ENCODE results near the gene ASCC3. TPM values are rescaled to one million over a fixed set of nuclear protein-coding genes. Genes with fewer than 3 reads are reported as not detected.

The ASCC3 gene
- total and polyA plus RNA-seq, 4 donors: 12.8 to 32.7 (median 16.4) TPM

DNA sequence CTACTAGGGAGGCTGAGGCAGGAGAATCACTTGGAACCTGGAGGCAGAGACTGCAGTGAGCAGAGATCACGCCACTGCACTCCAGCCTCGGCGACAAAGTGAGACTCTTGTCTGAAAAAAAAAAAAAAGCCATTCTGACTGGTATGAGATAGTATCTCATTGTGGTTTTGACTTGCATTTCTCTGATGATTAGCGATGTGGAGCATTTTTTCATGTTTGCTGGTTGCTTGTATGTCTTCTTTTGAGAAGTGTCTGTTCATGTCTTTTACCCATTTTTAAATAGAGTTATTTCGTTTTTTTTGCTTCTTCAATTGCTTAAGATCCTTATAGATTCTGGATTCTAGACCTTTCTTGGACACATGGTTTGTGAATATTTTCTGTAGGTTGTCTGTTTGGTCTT lies 312.9 kb downstream of the ASCC3 start:
- no peak overlapping the region for H3K4me3 ChIP-seq (ENCODE audit: low read depth in 1 of 3, low read length in 3 of 3)
- peaks cover 0 to 10% (median 3%) of the 10 kb centered on the region in 4 donors for H3K4me1 ChIP-seq (ENCODE audit: control insufficient read depth in 4 of 4, insufficient read depth in 4 of 4, low read length in 3 of 4)
- no peak overlapping the region for H3K27ac ChIP-seq (ENCODE audit: low read depth in 1 of 2, low read length in 2 of 2)
- no peaks in the 10 kb centered on the region for H3K27me3 ChIP-seq (ENCODE audit: control insufficient read depth in 4 of 4, insufficient read depth in 4 of 4, low read length in 3 of 4)
- H3K36me3 ChIP-seq (ENCODE audit: control insufficient read depth in 4 of 4, insufficient read depth in 3 of 4, low read depth in 1 of 4, low read length in 3 of 4): peaks cover 0 to 2% (median 0%) of the 10 kb centered on the region in 4 donors
- TF ChIP-seq, protein P1, sequence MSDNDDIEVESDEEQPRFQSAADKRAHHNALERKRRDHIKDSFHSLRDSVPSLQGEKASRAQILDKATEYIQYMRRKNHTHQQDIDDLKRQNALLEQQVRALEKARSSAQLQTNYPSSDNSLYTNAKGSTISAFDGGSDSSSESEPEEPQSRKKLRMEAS (IDR thresholded peaks at IDR 0.05): no peak
- TF ChIP-seq, protein P2, sequence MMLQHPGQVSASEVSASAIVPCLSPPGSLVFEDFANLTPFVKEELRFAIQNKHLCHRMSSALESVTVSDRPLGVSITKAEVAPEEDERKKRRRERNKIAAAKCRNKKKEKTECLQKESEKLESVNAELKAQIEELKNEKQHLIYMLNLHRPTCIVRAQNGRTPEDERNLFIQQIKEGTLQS (IDR thresholded peaks at IDR 0.05): no peak
- TF ChIP-seq RAD21 (IDR thresholded peaks at IDR 0.05): no peak
- TF ChIP-seq, protein P3, sequence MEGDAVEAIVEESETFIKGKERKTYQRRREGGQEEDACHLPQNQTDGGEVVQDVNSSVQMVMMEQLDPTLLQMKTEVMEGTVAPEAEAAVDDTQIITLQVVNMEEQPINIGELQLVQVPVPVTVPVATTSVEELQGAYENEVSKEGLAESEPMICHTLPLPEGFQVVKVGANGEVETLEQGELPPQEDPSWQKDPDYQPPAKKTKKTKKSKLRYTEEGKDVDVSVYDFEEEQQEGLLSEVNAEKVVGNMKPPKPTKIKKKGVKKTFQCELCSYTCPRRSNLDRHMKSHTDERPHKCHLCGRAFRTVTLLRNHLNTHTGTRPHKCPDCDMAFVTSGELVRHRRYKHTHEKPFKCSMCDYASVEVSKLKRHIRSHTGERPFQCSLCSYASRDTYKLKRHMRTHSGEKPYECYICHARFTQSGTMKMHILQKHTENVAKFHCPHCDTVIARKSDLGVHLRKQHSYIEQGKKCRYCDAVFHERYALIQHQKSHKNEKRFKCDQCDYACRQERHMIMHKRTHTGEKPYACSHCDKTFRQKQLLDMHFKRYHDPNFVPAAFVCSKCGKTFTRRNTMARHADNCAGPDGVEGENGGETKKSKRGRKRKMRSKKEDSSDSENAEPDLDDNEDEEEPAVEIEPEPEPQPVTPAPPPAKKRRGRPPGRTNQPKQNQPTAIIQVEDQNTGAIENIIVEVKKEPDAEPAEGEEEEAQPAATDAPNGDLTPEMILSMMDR (IDR thresholded peaks at IDR 0.05; ENCODE audit: low read depth, low read length, missing input control): no peak
- TF ChIP-seq RXRA (IDR thresholded peaks at IDR 0.05): no peak
- no peak overlapping the region for H3K9ac ChIP-seq (ENCODE audit: low read depth in 1 of 2, low read length in 2 of 2)
- H3K9me3 ChIP-seq (ENCODE audit: control insufficient read depth in 4 of 4, low read length in 3 of 4): no peaks in the 10 kb centered on the region
- DNase-seq (ENCODE audit: low spot score): no peak
- 96% methylated on average over 5 of the region's 5 CpGs for WGBS

GRCh38 chr6:100566563-100566962 lies 314.6 kb downstream of the ASCC3 start:
- Histone ChIP-seq H3K4me3 (ENCODE audit: low read depth in 1 of 3, low read length in 3 of 3) (no peak overlapping the region), H3K9ac (ENCODE audit: low read depth in 1 of 2, low read length in 2 of 2) (no peak overlapping the region), H3K27me3 (ENCODE audit: control insufficient read depth in 4 of 4, insufficient read depth in 4 of 4, low read length in 3 of 4) (no peaks in the 10 kb centered on the region), H3K4me1 (ENCODE audit: control insufficient read depth in 4 of 4, insufficient read depth in 4 of 4, low read length in 3 of 4) (peaks cover 0 to 10% (median 3%) of the 10 kb centered on the region in 4 donors), H3K36me3 (ENCODE audit: control insufficient read depth in 4 of 4, insufficient read depth in 3 of 4, low read depth in 1 of 4, low read length in 3 of 4) (no peaks in the 10 kb centered on the region), H3K9me3 (ENCODE audit: control insufficient read depth in 4 of 4, low read length in 3 of 4) (no peaks in the 10 kb centered on the region), H3K27ac (ENCODE audit: low read depth in 1 of 2, low read length in 2 of 2) (no peak overlapping the region)
- TF ChIP-seq, protein P1 (IDR thresholded peaks at IDR 0.05): no peak
- DNase-seq (ENCODE audit: low spot score): no peak

DNA sequence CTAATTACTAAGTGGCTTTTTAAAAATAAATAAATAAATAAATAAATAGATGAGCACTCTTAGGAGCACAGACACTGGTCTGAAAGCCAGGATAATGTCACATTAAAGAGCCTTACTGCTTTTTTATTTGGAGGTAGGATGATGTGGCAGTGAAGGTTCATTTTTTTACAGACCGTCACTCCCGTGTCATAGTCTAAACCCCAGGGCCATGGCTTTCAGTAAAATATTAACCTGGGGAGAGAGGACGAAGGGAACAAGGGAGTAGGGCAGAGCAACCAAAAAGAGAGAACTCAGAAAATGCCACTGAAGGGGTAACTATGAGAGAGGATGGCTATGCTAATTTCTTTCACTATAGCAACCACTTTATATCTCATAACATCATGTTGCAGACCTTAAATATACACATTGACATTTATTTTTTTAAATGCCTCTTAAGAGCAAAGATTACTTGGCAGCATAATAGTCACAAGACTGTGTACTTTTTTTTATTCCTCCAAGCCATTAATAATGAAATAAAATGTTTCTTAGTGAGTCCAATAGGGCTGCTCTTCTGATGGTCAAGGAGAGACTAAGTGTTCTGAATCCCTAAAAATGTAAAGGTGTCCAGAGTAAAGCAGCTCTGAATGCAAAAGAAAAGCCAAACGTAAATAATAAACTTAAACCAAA lies 315.6 kb downstream of the ASCC3 start:
- Histone ChIP-seq H3K4me3 (ENCODE audit: low read depth in 1 of 3, low read length in 3 of 3) (no peak overlapping the region), H3K4me1 (ENCODE audit: control insufficient read depth in 4 of 4, insufficient read depth in 4 of 4, low read length in 3 of 4) (peaks cover 0 to 10% (median 3%) of the 10 kb centered on the region in 4 donors), H3K9me3 (ENCODE audit: control insufficient read depth in 4 of 4, low read length in 3 of 4) (no peaks in the 10 kb centered on the region), H3K9ac (ENCODE audit: low read depth in 1 of 2, low read length in 2 of 2) (peak overlapping the region in 1 of 2 donors; percentile 7), H3K27ac (ENCODE audit: low read depth in 1 of 2, low read length in 2 of 2) (no peak overlapping the region), H3K27me3 (ENCODE audit: control insufficient read depth in 4 of 4, insufficient read depth in 4 of 4, low read length in 3 of 4) (no peaks in the 10 kb centered on the region), H3K36me3 (ENCODE audit: control insufficient read depth in 4 of 4, insufficient read depth in 3 of 4, low read depth in 1 of 4, low read length in 3 of 4) (no peaks in the 10 kb centered on the region)
- WGBS: 49% methylated on average over 4 of the region's 4 CpGs
- DNase-seq (ENCODE audit: low spot score): no peak
- TF ChIP-seq, protein P4, sequence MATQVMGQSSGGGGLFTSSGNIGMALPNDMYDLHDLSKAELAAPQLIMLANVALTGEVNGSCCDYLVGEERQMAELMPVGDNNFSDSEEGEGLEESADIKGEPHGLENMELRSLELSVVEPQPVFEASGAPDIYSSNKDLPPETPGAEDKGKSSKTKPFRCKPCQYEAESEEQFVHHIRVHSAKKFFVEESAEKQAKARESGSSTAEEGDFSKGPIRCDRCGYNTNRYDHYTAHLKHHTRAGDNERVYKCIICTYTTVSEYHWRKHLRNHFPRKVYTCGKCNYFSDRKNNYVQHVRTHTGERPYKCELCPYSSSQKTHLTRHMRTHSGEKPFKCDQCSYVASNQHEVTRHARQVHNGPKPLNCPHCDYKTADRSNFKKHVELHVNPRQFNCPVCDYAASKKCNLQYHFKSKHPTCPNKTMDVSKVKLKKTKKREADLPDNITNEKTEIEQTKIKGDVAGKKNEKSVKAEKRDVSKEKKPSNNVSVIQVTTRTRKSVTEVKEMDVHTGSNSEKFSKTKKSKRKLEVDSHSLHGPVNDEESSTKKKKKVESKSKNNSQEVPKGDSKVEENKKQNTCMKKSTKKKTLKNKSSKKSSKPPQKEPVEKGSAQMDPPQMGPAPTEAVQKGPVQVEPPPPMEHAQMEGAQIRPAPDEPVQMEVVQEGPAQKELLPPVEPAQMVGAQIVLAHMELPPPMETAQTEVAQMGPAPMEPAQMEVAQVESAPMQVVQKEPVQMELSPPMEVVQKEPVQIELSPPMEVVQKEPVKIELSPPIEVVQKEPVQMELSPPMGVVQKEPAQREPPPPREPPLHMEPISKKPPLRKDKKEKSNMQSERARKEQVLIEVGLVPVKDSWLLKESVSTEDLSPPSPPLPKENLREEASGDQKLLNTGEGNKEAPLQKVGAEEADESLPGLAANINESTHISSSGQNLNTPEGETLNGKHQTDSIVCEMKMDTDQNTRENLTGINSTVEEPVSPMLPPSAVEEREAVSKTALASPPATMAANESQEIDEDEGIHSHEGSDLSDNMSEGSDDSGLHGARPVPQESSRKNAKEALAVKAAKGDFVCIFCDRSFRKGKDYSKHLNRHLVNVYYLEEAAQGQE (IDR thresholded peaks at IDR 0.05): peak; percentile 24
- TF ChIP-seq NR2F2 (IDR thresholded peaks at IDR 0.05): no peak
- TF ChIP-seq, protein P2 (IDR thresholded peaks at IDR 0.05): no peak
- TF ChIP-seq, protein P3 (IDR thresholded peaks at IDR 0.05; ENCODE audit: low read depth, low read length, missing input control): no peak
- TF ChIP-seq FOXA1 (IDR thresholded peaks at IDR 0.05): no peak
- no peak for TF ChIP-seq JUND (IDR thresholded peaks at IDR 0.05)
- TF ChIP-seq, protein P5, sequence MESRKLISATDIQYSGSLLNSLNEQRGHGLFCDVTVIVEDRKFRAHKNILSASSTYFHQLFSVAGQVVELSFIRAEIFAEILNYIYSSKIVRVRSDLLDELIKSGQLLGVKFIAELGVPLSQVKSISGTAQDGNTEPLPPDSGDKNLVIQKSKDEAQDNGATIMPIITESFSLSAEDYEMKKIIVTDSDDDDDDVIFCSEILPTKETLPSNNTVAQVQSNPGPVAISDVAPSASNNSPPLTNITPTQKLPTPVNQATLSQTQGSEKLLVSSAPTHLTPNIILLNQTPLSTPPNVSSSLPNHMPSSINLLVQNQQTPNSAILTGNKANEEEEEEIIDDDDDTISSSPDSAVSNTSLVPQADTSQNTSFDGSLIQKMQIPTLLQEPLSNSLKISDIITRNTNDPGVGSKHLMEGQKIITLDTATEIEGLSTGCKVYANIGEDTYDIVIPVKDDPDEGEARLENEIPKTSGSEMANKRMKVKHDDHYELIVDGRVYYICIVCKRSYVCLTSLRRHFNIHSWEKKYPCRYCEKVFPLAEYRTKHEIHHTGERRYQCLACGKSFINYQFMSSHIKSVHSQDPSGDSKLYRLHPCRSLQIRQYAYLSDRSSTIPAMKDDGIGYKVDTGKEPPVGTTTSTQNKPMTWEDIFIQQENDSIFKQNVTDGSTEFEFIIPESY (IDR thresholded peaks at IDR 0.05): peak; percentile 14
- peak; percentile 23 to 47 for TF ChIP-seq RXRA (IDR thresholded peaks at IDR 0.05)
- TF ChIP-seq SP1 (IDR thresholded peaks at IDR 0.05): peak; percentile 79
- TF ChIP-seq GABPA (IDR thresholded peaks at IDR 0.05 in 1 of 2, conservative IDR thresholded peaks at IDR 0.05 in 1 of 2): no peak
- TF ChIP-seq HNF4G (IDR thresholded peaks at IDR 0.05): peak; percentile 3
- TF ChIP-seq RAD21 (IDR thresholded peaks at IDR 0.05): peak; percentile 26 to 29
- peak; percentile 57 for TF ChIP-seq YY1 (IDR thresholded peaks at IDR 0.05)
- no peak for TF ChIP-seq FOXA2 (IDR thresholded peaks at IDR 0.05)

Data from liver (tissue), 9 donors.